ENCODE results near the gene PPFIBP1.

- TF ChIP-seq POLR2A (IDR thresholded peaks at IDR 0.05; ENCODE audit: low read depth, low read length) (no peak), POLR2AphosphoS5 (IDR thresholded peaks at IDR 0.05; ENCODE audit: low read depth, low read length) (no peak)
Measured at GRCh38 chr12:27616356-27617142, 92.5 kb downstream of the PPFIBP1 start.

All from GM12892 (cell line).